Limb (tissue), 2 donors: Measurements from ENCODE around the gene RABL6.
A peak's percentile ranks its signal among the peaks of the same experiment; 100 is the strongest.

Experiments used
- DNase-seq, 2 donors: peaks; one replicate each; pipeline ENCODE4 v3.0.0-alpha.2; 2016; ENCODE audit errors: extremely low spot score in 2 of 2

The RABL6 gene

GRCh38 chr9:136846376-136847087 is 38.8 kb downstream of the RABL6 start:
- DNase-seq = no peak

GRCh38 chr9:136847088-136847825 is 39.5 kb downstream of the RABL6 start:
- DNase-seq = peak; percentile 50 to 78

GRCh38 chr9:136847826-136848392 is 40.2 kb downstream of the RABL6 start:
- DNase-seq = peak; percentile 36 to 74

- DNase-seq = no peak
Observed at GRCh38 chr9:136848393-136849037, 40.8 kb downstream of the RABL6 start.

- peak; percentile 99 for DNase-seq
Observed at GRCh38 chr9:136849038-136849959, 41.6 kb downstream of the RABL6 start, which contains the start of gene PHPT1. Gene PHPT1, plus strand, starts transcription at chr9:136849409. Its CDS starts 22 bp downstream, at chr9:136849431.

- no peak for DNase-seq
Observed at GRCh38 chr9:136849960-136850865, 42.5 kb downstream of the RABL6 start.

GRCh38 chr9:136850866-136851775 is 43.4 kb downstream of the RABL6 start:
- peak in 1 of 2 donors; percentile 34 for DNase-seq

- peak in 1 of 2 donors; percentile 34 for DNase-seq
Observed at GRCh38 chr9:136851941-136852663, 44.4 kb downstream of the RABL6 start, which contains the start of gene MAMDC4. Gene MAMDC4, plus strand, starts transcription at chr9:136852346. Its CDS starts 71 bp downstream, at chr9:136852417.

- DNase-seq = peak in 1 of 2 donors; percentile 36
Observed at GRCh38 chr9:136852664-136853595, 45.2 kb downstream of the RABL6 start.

- no peak for DNase-seq
Observed at GRCh38 chr9:136853596-136854112, 45.9 kb downstream of the RABL6 start.

- peak in 1 of 2 donors; percentile 41 for DNase-seq
Observed at GRCh38 chr9:136854113-136854841, 46.5 kb downstream of the RABL6 start.

- DNase-seq = no peak
Observed at GRCh38 chr9:136854842-136855460, 47.2 kb downstream of the RABL6 start.

- no peak for DNase-seq
Observed at GRCh38 chr9:136855461-136856078, 47.8 kb downstream of the RABL6 start.

- DNase-seq = no peak
Observed at GRCh38 chr9:136856079-136856476, 48.3 kb downstream of the RABL6 start.
